GM21529 (cell line): ENCODE measurements around the gene KDSR.

Experiments
- ATAC-seq: cut with Tn5 transposase; IDR thresholded peaks from one replicate; pipeline ENCODE4 v1.9.1; 2021; ENCODE audit not compliant: unreplicated experiment

KDSR gene

GRCh38 chr18:63322206-63322605 is 44.8 kb downstream of the KDSR start:
- ATAC-seq, result no peak

- no peak for ATAC-seq
Observed at GRCh38 chr18:63321291-63321690, 45.7 kb downstream of the KDSR start.

- ATAC-seq, result no peak
Observed at GRCh38 chr18:63320975-63321265, 46.1 kb downstream of the KDSR start.

GRCh38 chr18:63320123-63320974 is 46.7 kb downstream of the KDSR start:
- peak; percentile 57 for ATAC-seq

- peak; percentile 5 for ATAC-seq
Observed at GRCh38 chr18:63319383-63320122, 47.5 kb downstream of the KDSR start, which contains the start of gene BCL2. Gene BCL2 (minus strand): TSS chr18:63319769.

- ATAC-seq, result no peak
Observed at GRCh38 chr18:63318889-63319382, 48.1 kb downstream of the KDSR start.

GRCh38 chr18:63317982-63318888 is 48.8 kb downstream of the KDSR start:
- peak; percentile 50 for ATAC-seq

GRCh38 chr18:63317556-63317946 is 49.5 kb downstream of the KDSR start:
- ATAC-seq, result no peak

- no peak for ATAC-seq
Observed at GRCh38 chr18:63316612-63317555, 50.1 kb downstream of the KDSR start.

- no peak for ATAC-seq
Observed at GRCh38 chr18:63315876-63316275, 51.1 kb downstream of the KDSR start.

- ATAC-seq, result no peak
Observed at GRCh38 chr18:63315131-63315662, 51.8 kb downstream of the KDSR start.

- ATAC-seq, result no peak
Observed at GRCh38 chr18:63314062-63314790, 52.8 kb downstream of the KDSR start.

GRCh38 chr18:63313396-63313917 is 53.5 kb downstream of the KDSR start:
- no peak for ATAC-seq

GRCh38 chr18:63312737-63313395 is 54.1 kb downstream of the KDSR start:
- peak; percentile 32 for ATAC-seq

- ATAC-seq, result peak; percentile 3
Observed at GRCh38 chr18:63312019-63312409, 55.0 kb downstream of the KDSR start.

GRCh38 chr18:63311118-63312018 is 55.6 kb downstream of the KDSR start:
- ATAC-seq, result peak; percentile 70

GRCh38 chr18:63309422-63309821 is 57.6 kb downstream of the KDSR start:
- ATAC-seq, result no peak
